Islet precursor cell (in vitro differentiated cells): ENCODE data around the gene BDH2.

Experiments
- DNase-seq: peaks from one replicate; pipeline ENCODE4 v3.0.0-alpha.2; 2018

BDH2 gene

DNA sequence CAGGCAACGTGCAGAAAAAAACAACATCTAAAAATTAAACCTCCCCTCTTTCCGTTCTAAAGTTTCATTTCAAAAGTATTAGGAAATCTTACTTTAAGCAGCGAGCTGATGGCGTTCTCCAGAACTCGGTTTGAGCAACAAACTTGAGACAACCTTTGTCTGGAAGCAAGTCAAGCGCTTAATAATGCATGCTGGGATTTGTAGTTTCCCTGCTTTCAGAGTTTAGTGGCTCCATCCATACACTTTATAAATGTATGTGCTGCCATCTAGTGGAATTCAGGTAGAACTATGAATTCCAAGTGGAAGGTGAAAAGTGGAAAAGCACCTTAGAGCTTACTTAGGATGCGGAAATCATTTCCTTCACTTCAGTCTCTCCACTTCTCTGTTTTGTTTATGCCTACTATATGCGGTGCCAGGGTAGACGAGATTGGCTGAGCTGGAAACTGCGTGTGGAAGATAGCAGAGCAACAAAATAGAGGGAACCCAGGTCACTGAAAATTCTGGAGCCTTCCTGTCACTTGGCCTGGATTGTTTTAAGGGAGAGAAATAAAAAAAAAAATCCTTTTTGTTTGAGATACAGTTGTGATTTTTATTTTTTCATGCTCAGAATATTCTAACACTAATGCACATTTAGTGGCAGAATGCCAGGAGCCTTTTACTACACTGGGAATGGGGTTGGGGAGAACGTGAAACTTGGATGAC lies at the start of gene BDH2:
Gene BDH2 (minus strand): TSS at position 144 of the 702 bp plus-strand sequence. CDS start 3,580 bp downstream, outside the sequence.
- DNase-seq = peak; percentile 63

DNA sequence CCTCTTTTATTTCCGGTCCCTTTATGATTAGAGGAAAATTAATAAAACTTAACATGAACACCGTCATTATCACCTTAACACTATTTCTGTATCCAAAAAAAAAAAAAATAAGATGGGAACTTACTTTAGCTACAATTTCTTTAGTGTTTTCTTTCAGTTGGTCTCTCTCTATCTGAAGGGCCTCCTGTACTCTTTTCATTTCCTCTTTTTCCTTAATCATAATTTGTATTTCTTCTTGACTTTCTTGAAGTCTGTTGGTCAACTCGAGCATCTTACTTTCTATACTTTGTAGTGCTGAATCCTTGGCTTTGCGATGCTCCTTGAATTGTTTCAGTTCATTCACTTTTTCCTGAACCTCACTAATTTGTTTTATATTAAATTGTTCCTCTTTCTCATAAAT lies 45.3 kb upstream of the BDH2 start:
- DNase-seq = no peak

DNA sequence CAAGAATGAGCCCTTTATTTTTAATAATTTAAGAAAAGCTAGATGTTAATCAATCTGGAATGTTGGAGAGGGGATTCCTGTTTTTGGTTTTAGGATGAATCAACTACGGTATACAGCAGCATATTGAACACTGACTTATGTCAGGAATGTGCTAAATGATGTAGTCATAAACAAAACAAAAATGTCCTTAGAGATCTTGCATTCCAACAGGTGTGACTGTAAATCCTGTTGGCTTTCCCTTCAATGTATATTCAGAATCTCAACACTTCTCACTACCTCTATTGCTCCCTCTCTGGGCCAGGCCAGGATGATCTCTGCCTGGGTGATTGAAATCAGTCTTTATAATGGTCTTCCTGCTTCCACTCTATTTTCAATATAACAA lies 37.8 kb upstream of the BDH2 start:
- DNase-seq = no peak

DNA sequence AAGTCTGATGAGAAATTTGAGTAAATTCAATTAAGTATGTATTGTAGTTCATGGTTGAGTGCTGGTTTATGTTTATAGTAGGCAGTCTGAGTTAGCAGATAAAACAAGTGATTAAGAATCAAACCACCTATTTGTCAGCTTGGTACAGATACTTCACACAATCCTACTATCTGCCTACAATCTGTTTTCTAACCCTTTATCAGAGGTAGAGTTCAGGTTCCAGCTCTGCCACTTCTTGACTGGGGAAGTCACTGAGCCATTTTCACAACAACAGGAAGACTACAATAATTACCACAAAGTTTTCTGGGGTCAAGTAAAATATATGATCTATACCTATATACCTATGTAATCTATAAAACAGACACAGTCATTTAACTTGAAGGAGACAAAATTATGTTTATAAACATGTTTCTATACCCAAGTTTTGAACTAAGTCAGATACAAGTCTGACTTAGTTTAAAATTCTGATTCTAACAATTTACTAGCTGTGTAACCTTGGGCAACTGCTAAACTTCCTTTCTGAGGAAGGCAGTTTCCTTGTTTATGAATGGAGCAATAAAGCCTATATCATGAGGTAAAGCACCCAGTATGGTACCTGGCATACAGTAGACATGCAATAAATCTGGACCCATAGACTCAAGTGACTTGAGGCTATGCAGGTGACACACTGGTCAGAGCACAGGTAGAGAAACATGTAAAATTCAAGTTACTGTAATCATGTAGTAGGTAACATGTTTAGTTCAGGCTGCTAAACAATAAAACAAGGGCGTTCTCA lies 37.2 kb upstream of the BDH2 start:
- DNase-seq = no peak

DNA sequence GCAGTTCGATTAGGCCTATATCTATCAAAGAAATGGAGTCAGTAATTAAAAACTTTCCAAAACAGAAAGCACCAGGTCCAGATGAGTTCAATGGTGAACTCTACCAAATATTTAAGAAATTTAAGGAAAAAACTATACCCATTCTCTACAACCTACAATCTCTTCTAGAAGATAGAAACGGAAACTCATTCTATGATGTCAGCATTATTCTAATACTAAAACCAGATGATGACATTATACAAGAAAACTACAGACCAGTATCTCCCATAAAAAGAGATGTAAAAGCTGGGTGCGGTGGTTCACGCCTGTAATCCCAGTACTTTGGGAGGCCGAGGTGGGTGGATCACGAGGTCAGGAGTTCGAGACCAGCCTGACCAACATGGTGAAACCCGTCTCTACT lies 29.5 kb upstream of the BDH2 start:
- DNase-seq = no peak

DNA sequence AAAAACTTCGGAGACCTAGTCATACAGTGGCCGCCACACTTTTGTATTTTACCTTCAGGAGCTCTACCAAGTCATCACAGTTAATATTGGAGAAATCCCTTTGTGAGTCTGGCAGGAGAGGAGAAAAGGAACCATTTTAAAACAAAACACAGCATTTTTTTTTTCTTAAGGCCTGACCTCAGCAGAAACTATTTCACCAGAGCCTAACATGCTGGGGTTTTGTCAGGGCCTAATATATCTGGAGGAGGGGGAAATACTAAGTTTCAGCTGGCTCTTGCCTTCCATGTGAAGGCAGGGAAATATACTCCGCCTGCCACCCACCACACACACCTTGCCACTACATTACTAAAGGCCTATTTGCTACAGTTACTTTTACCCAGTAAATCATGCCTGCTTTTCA lies 26.5 kb upstream of the BDH2 start:
- DNase-seq = no peak

DNA sequence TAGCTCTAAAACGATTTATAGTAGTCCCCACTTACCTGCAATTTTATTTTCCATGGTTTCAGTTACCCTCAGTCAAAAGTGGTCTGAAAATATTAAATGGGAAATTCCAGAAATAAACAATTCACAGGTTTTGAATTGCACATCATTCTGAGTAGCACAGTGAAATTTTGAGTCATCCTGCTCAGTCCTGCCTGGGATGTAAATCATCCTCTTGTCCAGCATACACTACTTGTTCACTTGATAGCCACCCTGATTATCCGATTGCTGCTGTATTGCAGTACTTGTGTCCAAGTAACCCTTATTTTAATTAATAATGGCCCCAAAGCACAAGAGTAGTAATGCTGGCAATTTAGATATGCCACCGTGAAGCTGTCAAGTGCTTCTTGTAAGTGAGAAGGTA lies 23.5 kb upstream of the BDH2 start:
- DNase-seq = no peak

DNA sequence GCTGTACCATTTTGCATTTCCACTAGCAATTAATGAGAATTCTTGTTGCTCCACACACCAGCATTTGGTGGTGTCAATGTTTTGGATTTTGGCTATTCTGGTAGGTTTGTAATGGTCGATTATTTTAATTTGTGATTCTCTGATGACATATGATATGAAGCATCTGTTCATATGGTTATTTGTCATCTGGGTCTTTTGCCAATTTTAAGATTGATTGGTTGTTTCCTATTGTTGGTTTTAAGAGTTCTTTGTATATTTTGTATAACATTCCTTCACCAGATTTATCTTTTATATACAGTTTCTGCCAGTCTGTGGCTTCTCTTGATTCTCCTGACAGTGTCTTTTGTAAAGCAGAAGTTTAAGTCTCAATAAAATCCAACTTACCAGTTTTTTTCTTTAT lies 18.5 kb upstream of the BDH2 start:
- DNase-seq = no peak

DNA sequence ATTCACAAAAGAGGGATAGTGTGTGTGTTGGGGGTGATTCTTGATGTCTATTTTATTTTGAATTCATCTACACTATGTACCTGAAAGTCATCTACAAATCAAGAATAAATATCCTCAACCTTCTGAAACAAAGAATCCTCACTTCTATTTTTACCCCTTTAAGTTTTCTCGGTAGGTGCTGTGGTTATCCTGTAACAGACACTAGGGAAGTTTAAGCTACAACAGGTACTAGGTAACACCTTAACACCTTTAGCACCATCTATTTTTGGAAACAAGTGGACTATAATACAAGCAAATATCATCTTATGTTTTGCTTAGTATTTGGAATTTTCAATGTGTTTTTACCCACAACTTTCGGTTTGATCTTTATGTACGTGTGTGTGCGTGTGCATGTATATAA lies 12.0 kb upstream of the BDH2 start:
- DNase-seq = no peak

DNA sequence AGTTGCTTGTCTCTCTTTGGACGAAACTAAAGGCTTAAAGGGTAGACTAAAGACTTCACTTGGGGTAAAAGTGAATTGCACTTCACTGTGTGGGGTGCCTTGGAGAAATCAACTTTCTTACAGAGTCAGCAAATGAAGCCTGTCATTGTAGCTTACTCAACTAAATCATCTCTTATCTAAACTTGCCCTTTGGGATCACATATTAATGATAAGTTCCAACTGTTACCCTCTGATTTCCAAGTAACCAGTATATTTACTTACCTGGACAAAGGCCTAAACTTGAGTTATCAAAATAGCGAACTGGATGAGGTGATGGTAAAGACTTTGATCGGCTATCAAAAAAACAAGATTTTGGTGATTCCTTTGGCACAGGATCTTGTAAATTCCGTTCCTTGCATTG lies 8.9 kb upstream of the BDH2 start:
- DNase-seq = no peak

DNA sequence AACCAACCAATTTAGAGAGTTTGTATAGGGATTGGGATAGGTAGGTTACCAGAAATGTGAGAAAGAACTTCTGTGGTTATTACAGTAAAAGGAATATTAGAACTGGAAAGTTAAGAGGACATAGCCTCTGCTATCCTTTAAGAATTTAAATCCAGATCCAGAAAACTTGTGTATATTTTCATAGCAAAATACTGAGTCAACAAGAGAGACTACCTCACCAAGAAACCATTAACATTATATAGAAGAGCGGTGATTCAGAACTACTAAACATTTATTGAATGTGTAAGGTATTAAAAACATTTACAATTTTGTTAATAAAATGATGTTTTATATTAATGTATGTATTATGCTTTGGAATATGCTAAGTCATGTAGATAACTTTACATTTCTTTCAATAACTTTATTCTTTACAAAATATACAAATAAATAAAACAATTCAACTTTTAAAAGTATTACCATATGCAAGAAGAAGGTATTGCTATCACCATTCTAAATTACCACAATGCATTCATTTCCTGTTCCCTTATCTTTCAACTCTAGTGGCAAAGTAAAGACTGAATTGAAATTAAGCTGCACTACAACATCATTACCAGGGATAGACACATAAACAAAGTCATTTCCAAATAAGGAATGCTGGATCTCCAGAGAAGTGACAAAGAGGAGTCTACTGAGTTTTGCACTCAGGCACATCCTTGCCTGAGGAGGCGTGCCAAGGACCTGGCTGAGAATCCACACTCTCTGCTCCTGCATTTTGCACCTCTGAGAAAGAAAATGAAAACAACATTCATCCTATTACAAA lies 6.1 kb upstream of the BDH2 start:
- DNase-seq = no peak

DNA sequence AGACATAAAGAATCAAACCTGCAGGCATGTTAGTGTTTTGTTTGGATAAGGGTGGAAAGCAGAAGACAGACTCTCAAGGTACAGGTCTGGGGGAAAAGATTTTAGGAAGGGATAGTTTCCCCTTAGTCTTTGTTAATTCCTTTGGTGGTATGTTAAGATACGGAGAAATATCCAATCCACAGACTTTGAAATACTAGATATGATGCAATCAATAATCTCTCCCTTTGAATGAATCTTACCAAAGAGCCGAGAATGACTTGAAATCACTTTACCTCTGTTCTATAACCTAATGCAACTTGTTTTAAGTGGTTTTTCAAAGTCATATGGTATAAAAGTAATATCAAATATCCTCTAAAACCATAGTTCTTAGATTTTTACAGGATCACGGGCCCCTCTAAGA lies 5.3 kb upstream of the BDH2 start:
- DNase-seq = no peak

DNA sequence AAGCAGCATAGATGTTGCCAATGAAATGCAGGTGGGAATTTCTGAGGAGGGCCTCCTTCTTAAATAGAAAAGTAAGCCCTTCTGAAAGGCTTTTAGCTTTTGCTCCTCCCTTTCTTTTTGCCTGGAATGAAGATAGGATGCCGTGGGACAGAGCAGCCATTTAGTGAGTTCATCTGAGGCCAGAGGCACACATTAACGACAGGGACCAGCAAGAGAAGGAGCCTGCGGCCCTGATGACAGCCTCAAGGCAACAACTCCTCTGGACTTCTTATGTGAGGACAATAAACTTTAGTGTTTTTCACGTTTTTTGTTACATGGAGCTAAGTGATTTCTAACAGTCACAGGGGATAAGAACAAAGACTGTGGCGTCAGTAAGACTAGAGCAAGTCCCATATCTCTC lies 1.1 kb upstream of the BDH2 start:
- peak; percentile 68 for DNase-seq

DNA sequence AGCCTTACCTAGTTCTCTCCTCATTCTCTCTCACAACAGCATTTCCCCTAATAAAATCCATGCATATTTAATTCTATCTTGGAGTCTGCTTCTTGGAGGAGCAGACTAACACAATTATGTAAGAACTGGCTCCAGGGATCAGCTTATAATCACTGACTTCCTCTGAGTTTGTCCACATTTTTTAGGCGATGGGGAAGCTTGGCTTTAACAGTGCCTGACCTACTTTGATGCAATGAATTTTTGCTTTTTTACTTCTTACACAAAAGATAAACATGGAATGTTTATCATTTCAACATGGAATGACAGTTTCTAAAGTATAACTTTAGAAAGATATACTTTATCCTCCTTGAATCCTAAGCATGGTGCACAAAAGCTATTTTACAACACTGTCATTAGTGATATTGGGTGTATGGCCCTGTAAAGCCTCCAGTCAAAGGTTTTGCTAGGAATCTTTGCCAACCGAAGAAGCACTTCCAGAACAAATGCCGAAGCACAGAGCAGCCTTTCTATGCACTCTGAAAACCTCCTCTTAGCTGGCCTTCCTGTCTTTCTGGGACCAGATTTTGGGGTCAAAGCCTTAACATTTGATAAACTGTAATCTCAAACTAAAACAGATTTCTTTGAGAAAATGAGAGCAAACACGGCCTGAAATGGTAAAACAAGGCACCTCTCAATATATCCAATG lies 736 bp downstream of the BDH2 start:
- no peak for DNase-seq

DNA sequence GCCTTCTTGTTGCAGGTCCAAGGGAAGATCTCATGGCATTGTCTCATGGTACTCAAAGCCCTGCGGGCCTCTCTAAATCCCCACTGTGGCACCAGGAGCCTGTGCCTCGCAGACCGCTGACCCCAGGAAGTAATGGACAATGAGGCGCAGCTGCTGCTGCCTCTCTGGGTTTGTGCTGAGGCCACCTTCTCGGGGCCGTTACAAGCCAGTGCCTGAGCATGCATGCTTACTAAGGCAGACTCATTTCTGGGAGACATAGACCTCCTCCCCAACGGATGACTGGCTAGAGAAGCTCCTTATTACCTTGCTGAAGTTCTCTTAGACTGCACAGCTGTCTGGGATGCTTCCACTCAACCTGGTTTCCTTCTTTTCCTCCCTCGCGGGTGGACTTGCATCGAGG lies 1.3 kb downstream of the BDH2 start:
- DNase-seq = no peak

DNA sequence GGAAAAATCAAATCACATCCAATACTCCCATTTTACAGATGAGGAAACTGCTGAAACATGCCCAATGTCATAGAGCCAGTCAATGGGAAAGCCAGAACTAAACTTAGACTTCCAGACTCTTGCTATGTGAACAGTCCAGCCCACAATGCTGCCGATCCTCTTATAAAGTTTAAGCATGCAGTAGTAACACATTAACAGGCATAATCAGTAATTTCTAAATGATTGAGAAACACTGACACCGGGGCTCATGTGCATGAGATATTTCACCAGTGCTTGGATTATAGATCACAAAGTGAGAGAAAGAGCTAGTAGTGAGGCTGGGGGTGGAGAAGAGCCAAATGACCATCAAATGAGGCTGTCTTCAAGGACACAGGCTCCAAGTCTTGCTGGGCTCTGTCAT lies 2.5 kb downstream of the BDH2 start:
- no peak for DNase-seq

DNA sequence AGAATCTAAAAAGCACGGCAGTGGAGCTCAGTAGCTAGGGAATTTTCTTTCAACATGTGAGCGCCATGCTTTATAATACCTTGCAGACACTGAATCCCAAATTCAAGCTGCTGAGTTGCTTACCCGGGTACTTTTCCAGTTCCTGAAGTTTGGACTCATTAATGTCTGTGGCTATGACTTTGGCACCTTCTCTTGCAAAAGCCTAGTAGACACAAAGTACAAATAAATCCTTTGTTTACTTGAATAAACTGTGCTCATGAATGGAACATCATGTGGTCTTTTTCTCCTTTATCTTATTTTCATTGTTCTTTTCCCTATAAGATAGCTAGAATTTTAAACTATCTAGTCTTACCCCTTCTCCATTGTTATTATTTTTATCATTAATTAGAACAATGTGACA lies 4.6 kb downstream of the BDH2 start:
- DNase-seq = no peak

DNA sequence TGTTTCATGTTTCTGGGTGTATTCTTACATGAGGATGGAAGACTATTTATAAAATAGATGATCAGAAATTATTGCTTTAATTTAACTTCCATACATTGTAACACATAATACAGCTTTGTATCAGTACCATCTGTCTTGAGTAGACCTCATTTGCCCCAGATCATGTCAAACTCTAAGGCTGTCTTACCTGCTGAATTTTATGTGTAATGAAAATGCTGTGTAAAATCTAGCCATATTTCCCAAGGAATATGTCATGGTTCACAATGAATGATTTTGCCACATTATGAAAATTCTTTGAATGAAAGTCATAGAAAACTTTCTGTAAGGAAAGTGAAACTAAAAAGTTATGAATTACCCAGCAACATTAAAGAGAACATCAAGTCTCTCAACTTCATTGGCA lies 7.4 kb downstream of the BDH2 start:
- no peak for DNase-seq

DNA sequence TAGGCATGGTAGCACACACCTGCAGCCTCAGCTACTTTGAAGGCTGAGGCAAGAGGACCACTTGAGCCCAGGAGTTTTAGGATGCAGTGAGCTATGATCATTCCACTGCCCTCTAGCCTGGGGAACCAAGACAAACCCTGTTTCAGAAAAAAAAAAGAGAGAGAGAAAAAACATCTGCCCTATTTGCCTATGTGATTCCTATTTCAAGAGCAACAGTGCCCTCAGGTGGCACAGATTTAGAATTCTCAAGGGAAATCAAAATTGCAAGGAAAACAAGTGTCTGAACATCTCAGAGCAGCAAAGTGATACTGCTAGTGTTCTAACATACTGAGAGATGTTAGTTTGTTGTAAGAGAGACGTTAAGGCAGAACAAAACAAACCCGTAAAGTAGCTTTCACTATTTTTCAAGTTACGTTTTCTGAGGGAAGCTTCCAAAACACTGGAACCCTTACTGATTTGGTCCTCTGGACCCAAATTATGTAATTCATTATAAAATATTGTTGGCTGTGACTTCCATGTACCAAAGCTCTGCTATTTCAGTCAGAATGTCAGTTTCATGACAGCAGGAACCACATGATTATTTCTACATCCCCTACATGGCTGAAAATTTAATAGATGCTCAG lies 7.9 kb downstream of the BDH2 start:
- DNase-seq = no peak

DNA sequence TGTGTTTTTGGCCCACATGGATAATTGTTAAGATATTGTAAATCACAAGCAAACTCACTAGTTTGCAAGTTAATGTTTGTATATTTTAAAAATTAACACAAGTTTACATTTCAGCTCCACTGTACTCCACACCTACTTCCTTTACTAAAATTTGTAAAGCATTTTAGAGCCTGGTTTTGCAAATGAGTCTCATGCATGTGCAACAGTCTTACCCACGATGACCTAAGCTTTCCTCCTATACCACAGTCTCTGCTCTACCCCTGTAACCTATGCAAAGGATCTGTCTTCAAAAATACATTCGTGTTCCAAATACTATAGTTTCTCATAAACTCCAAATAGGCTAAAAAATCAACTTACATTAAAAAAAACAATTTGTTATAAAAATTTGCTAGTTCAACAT lies 10.2 kb downstream of the BDH2 start:
- DNase-seq = no peak

DNA sequence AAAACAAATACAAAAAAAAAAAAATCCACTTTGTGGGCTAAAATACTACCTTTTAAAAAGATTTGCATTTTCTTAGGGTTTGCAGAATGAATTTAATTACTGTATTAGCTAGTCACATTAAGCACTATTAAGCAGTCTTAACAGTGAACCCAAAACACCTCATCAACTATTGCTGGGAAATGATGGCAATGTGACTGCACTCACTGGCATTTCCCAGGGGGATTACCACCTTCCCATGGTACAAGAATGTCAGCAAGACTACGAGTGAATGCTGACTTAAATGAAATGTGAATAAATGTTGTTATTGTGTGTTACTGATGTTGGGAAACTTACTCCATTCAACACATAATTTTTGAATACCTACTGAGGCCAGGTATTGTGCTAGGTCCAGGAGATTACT lies 13.1 kb downstream of the BDH2 start:
- DNase-seq = no peak

DNA sequence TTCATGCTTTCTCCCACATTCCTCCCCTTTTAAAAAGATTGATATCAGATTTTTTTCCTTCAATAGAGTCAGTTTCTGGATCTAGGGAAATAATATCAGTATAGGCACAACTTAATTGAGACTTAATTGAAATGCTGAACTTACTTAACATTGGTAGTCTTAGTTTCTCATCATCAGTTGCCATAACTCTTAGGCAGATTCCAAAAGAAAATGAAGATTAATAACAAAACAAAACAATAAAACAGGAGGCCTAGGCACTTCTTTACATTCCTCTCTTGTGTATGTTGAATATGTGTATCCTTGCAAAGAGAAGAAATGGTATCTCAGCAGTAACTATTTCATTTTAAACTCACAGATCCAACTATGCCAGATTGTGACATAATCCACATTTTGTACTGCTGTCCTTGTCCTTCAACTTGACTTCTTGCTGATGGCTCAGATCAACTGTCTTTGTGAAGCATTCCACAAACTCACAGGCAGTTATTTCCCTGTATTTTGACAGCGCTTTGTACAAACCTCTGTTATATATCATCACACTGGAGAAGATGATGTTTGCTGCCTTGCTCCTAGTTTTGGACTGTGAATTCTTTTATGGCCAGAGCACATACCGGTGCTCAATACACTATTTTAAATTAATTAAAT lies 14.0 kb downstream of the BDH2 start:
- no peak for DNase-seq
